Measurements from ENCODE around the gene PIK3CD. TPM values are rescaled to one million over a fixed set of nuclear protein-coding genes. Genes with fewer than 3 reads are reported as not detected.
A peak's percentile ranks its signal among the peaks of the same experiment; 100 is the strongest.
"Not testable (repeated sequence)": the region's sequence is repeated elsewhere in the genome, so short reads cannot be mapped to it uniquely, and the experiment has no call there.

The PIK3CD gene
- polyA plus RNA-seq, 2 donors = 3.2 to 4.2 TPM

DNA sequence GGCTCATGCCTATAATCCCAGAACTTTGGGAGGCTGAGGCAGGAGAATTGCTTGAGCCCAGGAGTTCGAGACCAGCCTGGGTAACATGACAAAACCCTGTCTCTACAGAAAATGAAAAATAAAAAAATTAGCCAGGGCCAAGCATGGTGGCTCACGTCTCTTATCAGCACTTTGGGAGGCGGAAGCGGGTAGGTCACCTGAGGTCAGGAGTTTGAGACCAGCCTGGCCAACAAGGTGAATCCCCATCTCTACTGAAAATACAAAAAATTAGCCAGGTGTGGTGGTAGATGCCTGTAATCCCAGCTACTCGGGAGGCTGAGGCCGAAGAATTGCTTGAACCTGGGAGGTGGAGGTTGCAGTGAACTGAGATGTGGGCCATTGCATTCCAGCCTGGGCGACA is 61.2 kb downstream of the PIK3CD start:
- 91 to 94% methylated on average over 7 of the region's 7 CpGs for WGBS, 2 donors
- H3K36me3 ChIP-seq (ENCODE audit: control insufficient read depth in 2 of 2, insufficient read depth in 2 of 2, low read length in 1 of 2) = peaks cover 3 to 16% of the 10 kb centered on the region in 2 donors
- H3K4me1 ChIP-seq (ENCODE audit: control insufficient read depth in 2 of 2, insufficient read depth in 2 of 2, low read length in 1 of 2); H3K4me3 ChIP-seq (ENCODE audit: low read depth in 1 of 2, low read length in 2 of 2); H3K27ac ChIP-seq (ENCODE audit: low read depth in 2 of 2, low read length in 1 of 2); H3K9me3 ChIP-seq (ENCODE audit: control insufficient read depth in 2 of 2, insufficient read depth in 1 of 2, low read depth in 1 of 2, low read length in 1 of 2); H3K27me3 ChIP-seq (ENCODE audit: control insufficient read depth in 1 of 2, insufficient read depth in 2 of 2, low read length in 2 of 2): not testable (repeated sequence)

DNA sequence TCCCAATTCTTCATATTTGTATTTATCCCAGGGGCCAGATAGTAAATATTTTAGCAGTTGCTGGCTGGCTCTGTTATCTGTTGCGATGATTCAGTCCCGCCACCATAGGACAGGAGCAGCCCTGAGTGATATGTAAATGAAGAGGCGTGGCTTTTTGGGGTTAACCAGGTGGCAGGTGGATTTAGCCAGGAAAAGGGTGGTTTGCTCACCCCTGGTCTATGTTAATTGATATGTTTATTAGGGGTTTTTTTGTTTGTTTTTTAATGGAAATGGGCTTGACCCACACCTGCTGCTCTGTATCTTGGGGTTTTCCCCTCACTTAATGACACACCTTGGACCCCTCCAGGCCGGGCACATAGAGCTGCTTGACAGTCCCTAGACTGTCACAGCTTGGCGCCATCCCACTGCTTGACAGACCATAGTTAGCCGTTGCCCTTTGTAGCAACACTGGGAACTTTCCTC is 62.8 kb downstream of the PIK3CD start:
- Histone ChIP-seq H3K36me3 (ENCODE audit: control insufficient read depth in 2 of 2, insufficient read depth in 2 of 2, low read length in 1 of 2) (peaks cover 3 to 16% of the 10 kb centered on the region in 2 donors), H3K4me3 (ENCODE audit: low read depth in 1 of 2, low read length in 2 of 2) (no peak overlapping the region), H3K27me3 (ENCODE audit: control insufficient read depth in 1 of 2, insufficient read depth in 2 of 2, low read length in 2 of 2) (no peaks in the 10 kb centered on the region), H3K4me1 (ENCODE audit: control insufficient read depth in 2 of 2, insufficient read depth in 2 of 2, low read length in 1 of 2) (peaks cover 4 to 11% of the 10 kb centered on the region in 2 donors), H3K9me3 (ENCODE audit: control insufficient read depth in 2 of 2, insufficient read depth in 1 of 2, low read depth in 1 of 2, low read length in 1 of 2) (no peaks in the 10 kb centered on the region), H3K27ac (ENCODE audit: low read depth in 2 of 2, low read length in 1 of 2) (no peak overlapping the region)
- 67 to 68% methylated on average over 6 of the region's 6 CpGs for WGBS, 2 donors

DNA sequence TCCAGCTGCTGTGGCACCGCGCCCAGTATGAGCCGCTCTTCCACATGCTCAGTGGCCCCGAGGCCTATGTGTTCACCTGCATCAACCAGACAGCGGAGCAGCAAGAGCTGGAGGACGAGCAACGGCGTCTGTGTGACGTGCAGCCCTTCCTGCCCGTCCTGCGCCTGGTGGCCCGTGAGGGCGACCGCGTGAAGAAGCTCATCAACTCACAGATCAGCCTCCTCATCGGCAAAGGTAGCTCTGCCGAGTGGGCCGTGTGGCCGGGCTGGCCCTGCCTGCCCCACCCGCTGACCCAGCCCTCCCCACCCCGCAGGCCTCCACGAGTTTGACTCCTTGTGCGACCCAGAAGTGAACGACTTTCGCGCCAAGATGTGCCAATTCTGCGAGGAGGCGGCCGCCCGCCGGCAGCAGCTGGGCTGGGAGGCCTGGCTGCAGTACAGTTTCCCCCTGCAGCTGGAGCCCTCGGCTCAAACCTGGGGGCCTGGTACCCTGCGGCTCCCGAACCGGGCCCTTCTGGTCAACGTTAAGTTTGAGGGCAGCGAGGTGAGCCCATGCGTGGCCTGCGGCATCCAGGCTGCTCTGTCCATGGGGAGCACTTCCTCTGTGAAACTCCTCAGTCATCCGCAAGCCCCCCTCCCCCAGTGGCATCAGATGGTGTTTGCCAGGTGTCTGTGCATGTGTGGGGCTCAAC is 64.2 kb downstream of the PIK3CD start:
- H3K4me3 ChIP-seq (ENCODE audit: low read depth in 1 of 2, low read length in 2 of 2) = no peak overlapping the region
- peaks cover 3 to 19% of the 10 kb centered on the region in 2 donors for H3K36me3 ChIP-seq (ENCODE audit: control insufficient read depth in 2 of 2, insufficient read depth in 2 of 2, low read length in 1 of 2)
- peak overlapping the region in 1 of 2 donors; percentile 9 for H3K27ac ChIP-seq (ENCODE audit: low read depth in 2 of 2, low read length in 1 of 2)
- no peaks in the 10 kb centered on the region for H3K9me3 ChIP-seq (ENCODE audit: control insufficient read depth in 2 of 2, insufficient read depth in 1 of 2, low read depth in 1 of 2, low read length in 1 of 2)
- WGBS, 2 donors = 82 to 87% methylated on average over 40 of the region's 40 CpGs
- H3K27me3 ChIP-seq (ENCODE audit: control insufficient read depth in 1 of 2, insufficient read depth in 2 of 2, low read length in 2 of 2) = no peaks in the 10 kb centered on the region
- H3K4me1 ChIP-seq (ENCODE audit: control insufficient read depth in 2 of 2, insufficient read depth in 2 of 2, low read length in 1 of 2) = peaks cover 4 to 11% of the 10 kb centered on the region in 2 donors

DNA sequence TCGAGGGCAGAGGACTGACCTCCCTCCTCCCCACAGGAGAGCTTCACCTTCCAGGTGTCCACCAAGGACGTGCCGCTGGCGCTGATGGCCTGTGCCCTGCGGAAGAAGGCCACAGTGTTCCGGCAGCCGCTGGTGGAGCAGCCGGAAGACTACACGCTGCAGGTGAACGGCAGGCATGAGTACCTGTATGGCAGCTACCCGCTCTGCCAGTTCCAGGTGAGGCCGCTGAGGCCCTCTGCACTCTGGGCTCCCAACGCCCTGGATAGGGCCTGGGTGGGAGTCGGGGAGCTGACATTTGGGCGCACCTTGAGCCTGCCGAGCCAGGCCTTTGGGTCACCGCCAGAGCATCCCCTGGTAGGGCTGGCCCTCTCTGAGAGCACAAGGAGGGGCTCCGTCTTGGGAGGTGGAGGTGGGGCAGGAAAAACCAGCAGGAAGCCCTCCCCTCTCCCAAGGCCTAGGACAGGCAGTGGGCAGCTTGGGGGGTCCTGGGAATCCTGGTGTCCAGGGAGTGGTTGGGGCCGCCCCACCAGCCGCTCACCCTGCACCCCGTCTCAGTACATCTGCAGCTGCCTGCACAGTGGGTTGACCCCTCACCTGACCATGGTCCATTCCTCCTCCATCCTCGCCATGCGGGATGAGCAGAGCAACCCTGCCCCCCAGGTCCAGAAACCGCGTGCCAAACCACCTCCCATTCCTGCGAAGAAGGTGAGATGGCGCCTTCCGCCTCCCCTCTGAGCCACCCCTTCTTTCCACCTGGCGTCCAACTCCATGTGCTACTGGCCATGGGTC is 65.1 kb downstream of the PIK3CD start:
- Histone ChIP-seq H3K4me3 (ENCODE audit: low read depth in 1 of 2, low read length in 2 of 2) (peak overlapping the region in 1 of 2 donors; percentile 38), H3K4me1 (ENCODE audit: control insufficient read depth in 2 of 2, insufficient read depth in 2 of 2, low read length in 1 of 2) (peaks cover 6 to 11% of the 10 kb centered on the region in 2 donors), H3K27ac (ENCODE audit: low read depth in 2 of 2, low read length in 1 of 2) (peak overlapping the region; percentile 9 to 65), H3K27me3 (ENCODE audit: control insufficient read depth in 1 of 2, insufficient read depth in 2 of 2, low read length in 2 of 2) (no peaks in the 10 kb centered on the region), H3K36me3 (ENCODE audit: control insufficient read depth in 2 of 2, insufficient read depth in 2 of 2, low read length in 1 of 2) (peaks cover 3 to 19% of the 10 kb centered on the region in 2 donors), H3K9me3 (ENCODE audit: control insufficient read depth in 2 of 2, insufficient read depth in 1 of 2, low read depth in 1 of 2, low read length in 1 of 2) (no peaks in the 10 kb centered on the region)
- 88 to 89% methylated on average over 27 to 29 of the region's 29 CpGs for WGBS, 2 donors

DNA sequence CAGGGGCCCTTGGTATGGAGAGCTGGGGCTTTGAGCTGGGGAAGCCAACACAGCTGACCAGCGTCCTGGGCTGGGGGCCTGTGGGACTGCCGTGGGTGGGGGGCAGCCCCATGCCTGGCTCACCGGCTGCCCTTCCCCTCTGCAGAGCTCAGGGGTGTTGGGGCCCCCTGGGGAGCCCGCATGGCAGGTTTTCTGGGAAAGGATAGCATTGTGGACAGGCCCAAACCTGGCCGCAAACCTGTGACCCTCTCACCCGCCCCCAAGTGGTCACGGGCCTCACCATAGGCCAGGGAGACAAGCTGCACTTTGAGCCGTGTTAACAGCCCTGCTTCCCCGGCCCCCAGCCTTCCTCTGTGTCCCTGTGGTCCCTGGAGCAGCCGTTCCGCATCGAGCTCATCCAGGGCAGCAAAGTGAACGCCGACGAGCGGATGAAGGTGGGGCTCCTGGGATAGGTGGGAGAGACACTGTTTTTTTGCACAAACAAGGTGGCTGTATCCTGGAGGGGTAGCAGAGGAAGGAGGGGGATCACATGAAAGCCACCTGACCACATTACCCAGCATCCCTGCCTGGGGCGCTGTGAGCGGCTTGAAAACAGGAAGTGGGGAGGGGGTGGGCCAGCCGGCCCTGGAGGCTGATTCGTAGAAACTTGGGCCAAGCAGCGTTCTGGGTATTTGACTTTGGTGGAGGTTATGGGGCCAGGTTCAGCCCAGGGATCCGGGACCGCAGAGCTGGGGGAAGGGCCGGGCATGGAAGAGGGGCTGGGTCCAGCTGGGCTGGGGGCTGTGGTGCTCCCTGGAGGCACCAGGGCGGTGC is 65.9 kb downstream of the PIK3CD start:
- Histone ChIP-seq H3K4me3 (ENCODE audit: low read depth in 1 of 2, low read length in 2 of 2) (peak overlapping the region in 1 of 2 donors; percentile 38), H3K27me3 (ENCODE audit: control insufficient read depth in 1 of 2, insufficient read depth in 2 of 2, low read length in 2 of 2) (no peaks in the 10 kb centered on the region), H3K4me1 (ENCODE audit: control insufficient read depth in 2 of 2, insufficient read depth in 2 of 2, low read length in 1 of 2) (peaks cover 8 to 11% of the 10 kb centered on the region in 2 donors), H3K27ac (ENCODE audit: low read depth in 2 of 2, low read length in 1 of 2) (peak overlapping the region; percentile 23 to 65), H3K9me3 (ENCODE audit: control insufficient read depth in 2 of 2, insufficient read depth in 1 of 2, low read depth in 1 of 2, low read length in 1 of 2) (peaks cover 0 to under 1% of the 10 kb centered on the region in 2 donors), H3K36me3 (ENCODE audit: control insufficient read depth in 2 of 2, insufficient read depth in 2 of 2, low read length in 1 of 2) (peaks cover 7 to 24% of the 10 kb centered on the region in 2 donors)
- WGBS, 2 donors = 59 to 60% methylated on average over 25 of the region's 25 CpGs

DNA sequence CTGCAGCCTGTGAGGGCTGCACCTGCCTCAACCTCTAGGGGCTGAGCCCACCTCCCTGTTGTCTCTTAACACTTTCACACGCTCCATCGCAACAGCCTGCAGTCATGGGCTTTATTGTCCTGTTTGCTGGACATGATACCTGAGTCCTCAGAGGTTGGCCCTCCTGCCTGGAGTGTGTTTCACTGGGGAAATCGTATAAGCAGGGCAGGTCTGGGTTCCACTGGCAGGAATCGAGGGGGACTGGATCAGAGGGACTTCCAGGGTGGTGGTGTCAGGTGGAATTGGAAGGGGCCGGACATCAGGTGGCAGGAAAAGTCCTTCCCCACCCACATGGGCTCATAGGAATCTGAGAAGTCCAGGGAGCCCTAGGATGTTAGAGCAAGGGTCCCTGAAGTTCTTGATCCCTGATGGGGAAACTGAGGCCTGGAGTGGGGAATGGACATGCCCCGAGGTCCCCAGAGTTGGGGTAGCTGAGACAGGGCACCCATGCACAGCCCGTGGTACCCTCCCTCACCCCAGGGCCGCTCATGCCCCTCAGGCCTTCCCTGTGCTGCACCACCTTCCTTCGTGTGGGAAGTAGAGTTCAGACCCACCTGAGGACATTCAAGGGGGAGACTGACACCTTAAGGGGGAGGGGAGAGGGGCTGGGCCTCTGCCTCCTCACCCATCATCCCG is 66.6 kb downstream of the PIK3CD start:
- H3K9me3 ChIP-seq (ENCODE audit: control insufficient read depth in 2 of 2, insufficient read depth in 1 of 2, low read depth in 1 of 2, low read length in 1 of 2) = peaks cover 2 to 7% of the 10 kb centered on the region in 2 donors
- peaks cover 8 to 11% of the 10 kb centered on the region in 2 donors for H3K4me1 ChIP-seq (ENCODE audit: control insufficient read depth in 2 of 2, insufficient read depth in 2 of 2, low read length in 1 of 2)
- 83 to 87% methylated on average over 8 to 10 of the region's 10 CpGs for WGBS, 2 donors
- no peaks in the 10 kb centered on the region for H3K27me3 ChIP-seq (ENCODE audit: control insufficient read depth in 1 of 2, insufficient read depth in 2 of 2, low read length in 2 of 2)
- H3K36me3 ChIP-seq (ENCODE audit: control insufficient read depth in 2 of 2, insufficient read depth in 2 of 2, low read length in 1 of 2) = peaks cover 9 to 30% of the 10 kb centered on the region in 2 donors
- no peak overlapping the region for H3K4me3 ChIP-seq (ENCODE audit: low read depth in 1 of 2, low read length in 2 of 2)
- peak overlapping the region; percentile 8 to 24 for H3K27ac ChIP-seq (ENCODE audit: low read depth in 2 of 2, low read length in 1 of 2)

DNA sequence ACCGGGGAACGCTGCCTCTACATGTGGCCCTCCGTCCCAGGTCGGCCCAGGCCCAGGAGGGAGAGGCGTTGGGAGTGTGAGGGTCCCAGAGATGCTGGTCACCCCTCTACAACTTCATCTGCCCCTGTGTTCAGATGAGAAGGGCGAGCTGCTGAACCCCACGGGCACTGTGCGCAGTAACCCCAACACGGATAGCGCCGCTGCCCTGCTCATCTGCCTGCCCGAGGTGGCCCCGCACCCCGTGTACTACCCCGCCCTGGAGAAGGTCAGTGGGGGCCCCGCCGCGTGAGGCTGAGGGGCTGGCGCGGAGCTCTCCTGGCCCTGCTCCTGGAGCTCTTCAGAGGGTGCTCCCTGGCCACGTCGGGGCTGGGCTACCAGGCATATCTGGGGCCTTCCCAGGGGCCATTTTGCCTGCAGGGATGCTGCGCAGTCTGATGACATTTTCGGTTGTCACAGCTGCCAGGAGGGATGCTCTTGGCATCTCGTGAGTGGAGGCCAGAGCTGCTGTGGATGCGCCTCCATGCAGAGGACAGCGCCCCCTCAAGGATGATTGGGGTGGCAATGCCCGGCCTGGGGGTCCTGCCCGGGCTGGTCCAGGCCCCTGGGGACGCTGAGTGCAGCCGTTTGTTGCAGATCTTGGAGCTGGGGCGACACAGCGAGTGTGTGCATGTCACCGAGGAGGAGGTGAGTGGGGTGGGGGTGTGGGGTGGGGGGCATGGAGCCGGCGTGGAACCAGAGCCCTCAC is 68.6 kb downstream of the PIK3CD start:
- Histone ChIP-seq H3K27me3 (ENCODE audit: control insufficient read depth in 1 of 2, insufficient read depth in 2 of 2, low read length in 2 of 2) (no peaks in the 10 kb centered on the region), H3K36me3 (ENCODE audit: control insufficient read depth in 2 of 2, insufficient read depth in 2 of 2, low read length in 1 of 2) (peaks cover 9 to 42% of the 10 kb centered on the region in 2 donors), H3K4me1 (ENCODE audit: control insufficient read depth in 2 of 2, insufficient read depth in 2 of 2, low read length in 1 of 2) (peaks cover 8 to 11% of the 10 kb centered on the region in 2 donors), H3K4me3 (ENCODE audit: low read depth in 1 of 2, low read length in 2 of 2) (no peak overlapping the region), H3K27ac (ENCODE audit: low read depth in 2 of 2, low read length in 1 of 2) (no peak overlapping the region), H3K9me3 (ENCODE audit: control insufficient read depth in 2 of 2, insufficient read depth in 1 of 2, low read depth in 1 of 2, low read length in 1 of 2) (peaks cover 5 to 16% of the 10 kb centered on the region in 2 donors)
- 86 to 87% methylated on average over 36 of the region's 36 CpGs for WGBS, 2 donors

DNA sequence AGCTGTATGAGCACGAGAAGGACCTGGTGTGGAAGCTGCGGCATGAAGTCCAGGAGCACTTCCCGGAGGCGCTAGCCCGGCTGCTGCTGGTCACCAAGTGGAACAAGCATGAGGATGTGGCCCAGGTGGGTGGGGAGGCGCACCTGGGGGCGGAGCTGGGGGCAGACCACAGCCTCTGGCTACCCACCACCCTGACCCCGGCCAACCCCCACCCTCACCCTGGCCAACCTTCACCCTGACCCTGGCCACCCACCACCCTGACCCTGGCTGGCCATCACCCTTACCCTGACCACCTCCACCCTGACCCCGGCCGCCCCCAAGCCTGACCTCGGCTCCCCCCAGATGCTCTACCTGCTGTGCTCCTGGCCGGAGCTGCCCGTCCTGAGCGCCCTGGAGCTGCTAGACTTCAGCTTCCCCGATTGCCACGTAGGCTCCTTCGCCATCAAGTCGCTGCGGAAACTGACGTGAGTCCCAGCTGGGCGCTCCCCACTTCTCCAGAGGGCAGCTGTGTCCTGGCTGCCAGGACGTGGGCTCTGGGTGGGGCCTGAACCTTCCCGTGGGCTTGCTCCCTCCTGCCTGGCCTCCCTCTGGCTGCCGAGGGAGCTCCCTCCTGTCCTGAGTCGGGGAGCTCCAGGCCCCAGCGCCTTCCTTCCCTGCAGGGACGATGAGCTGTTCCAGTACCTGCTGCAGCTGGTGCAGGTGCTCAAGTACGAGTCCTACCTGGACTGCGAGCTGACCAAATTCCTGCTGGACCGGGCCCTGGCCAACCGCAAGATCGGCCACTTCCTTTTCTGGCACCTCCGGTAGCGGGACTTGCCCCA is 69.5 kb downstream of the PIK3CD start:
- WGBS, 2 donors = 73 to 88% methylated on average over 31 to 34 of the region's 34 CpGs
- Histone ChIP-seq H3K4me3 (ENCODE audit: low read depth in 1 of 2, low read length in 2 of 2) (no peak overlapping the region), H3K4me1 (ENCODE audit: control insufficient read depth in 2 of 2, insufficient read depth in 2 of 2, low read length in 1 of 2) (peaks cover 8 to 11% of the 10 kb centered on the region in 2 donors), H3K36me3 (ENCODE audit: control insufficient read depth in 2 of 2, insufficient read depth in 2 of 2, low read length in 1 of 2) (peaks cover 9 to 36% of the 10 kb centered on the region in 2 donors), H3K27me3 (ENCODE audit: control insufficient read depth in 1 of 2, insufficient read depth in 2 of 2, low read length in 2 of 2) (no peaks in the 10 kb centered on the region), H3K27ac (ENCODE audit: low read depth in 2 of 2, low read length in 1 of 2) (no peak overlapping the region), H3K9me3 (ENCODE audit: control insufficient read depth in 2 of 2, insufficient read depth in 1 of 2, low read depth in 1 of 2, low read length in 1 of 2) (peaks cover 5 to 16% of the 10 kb centered on the region in 2 donors)

Data from esophagus (tissue), 2 donors.